ENCODE results near the gene MPG. TPM values are rescaled to one million over a fixed set of nuclear protein-coding genes. Genes with fewer than 3 reads are reported as not detected.

MPG gene
- polyA plus RNA-seq, 1 donor from 2014 or later = 70.9 TPM

DNA sequence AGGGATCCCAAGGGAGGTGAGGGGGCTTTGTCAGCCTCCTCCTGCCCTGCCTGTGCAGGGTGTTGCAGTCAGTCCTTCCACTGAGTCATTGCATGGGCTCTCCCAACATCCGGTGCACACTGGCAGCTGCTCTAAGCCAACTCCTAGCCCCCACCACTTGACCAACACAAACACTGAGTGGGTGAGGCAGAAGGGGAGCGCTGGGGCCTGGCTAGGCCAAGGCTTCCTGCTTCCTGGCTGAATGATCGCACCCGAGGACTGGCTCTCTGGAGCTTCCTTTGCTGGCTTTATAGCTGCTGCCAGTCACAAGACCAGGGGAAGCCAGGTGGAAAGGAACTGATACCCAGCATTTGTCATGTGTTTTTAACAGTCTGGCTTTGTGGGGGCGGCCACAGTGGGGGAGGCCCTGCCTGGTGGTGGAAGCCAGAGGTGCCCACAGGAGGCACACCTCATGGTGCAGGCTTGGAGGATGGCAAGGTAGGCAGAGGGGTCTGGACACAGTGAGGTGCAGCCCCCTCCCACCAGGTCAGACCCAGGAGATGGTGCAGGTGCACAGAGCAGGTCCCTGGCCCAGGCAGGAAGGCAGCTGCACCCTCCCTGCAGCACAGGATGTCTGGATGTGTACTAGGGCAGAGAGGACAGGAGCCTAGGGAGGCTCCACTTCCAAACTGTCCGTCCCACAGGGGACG lies 6.8 kb downstream of the MPG start (continued):
- TF ChIP-seq EZH2 (IDR thresholded peaks at IDR 0.05; ENCODE audit: borderline replicate concordance, insufficient read depth, low read length, poor library complexity, severe bottlenecking) = no peak
- TF ChIP-seq SMC3 (conservative IDR thresholded peaks at IDR 0.05; ENCODE audit: poor library complexity) = no peak
- TF ChIP-seq POLR2AphosphoS5 (IDR thresholded peaks at IDR 0.05) = no peak

GRCh38 chr16:85407-85782 lies 7.4 kb downstream of the MPG start:
- TF ChIP-seq, protein P1, sequence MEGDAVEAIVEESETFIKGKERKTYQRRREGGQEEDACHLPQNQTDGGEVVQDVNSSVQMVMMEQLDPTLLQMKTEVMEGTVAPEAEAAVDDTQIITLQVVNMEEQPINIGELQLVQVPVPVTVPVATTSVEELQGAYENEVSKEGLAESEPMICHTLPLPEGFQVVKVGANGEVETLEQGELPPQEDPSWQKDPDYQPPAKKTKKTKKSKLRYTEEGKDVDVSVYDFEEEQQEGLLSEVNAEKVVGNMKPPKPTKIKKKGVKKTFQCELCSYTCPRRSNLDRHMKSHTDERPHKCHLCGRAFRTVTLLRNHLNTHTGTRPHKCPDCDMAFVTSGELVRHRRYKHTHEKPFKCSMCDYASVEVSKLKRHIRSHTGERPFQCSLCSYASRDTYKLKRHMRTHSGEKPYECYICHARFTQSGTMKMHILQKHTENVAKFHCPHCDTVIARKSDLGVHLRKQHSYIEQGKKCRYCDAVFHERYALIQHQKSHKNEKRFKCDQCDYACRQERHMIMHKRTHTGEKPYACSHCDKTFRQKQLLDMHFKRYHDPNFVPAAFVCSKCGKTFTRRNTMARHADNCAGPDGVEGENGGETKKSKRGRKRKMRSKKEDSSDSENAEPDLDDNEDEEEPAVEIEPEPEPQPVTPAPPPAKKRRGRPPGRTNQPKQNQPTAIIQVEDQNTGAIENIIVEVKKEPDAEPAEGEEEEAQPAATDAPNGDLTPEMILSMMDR (IDR thresholded peaks at IDR 0.05; ENCODE audit: poor library complexity, severe bottlenecking) = no peak
- TF ChIP-seq EP300 (conservative IDR thresholded peaks at IDR 0.05; ENCODE audit: poor library complexity, severe bottlenecking) = no peak
- no peak for TF ChIP-seq TAF1 (IDR thresholded peaks at IDR 0.05; ENCODE audit: low read depth)
- no peak for TF ChIP-seq SMC3 (conservative IDR thresholded peaks at IDR 0.05; ENCODE audit: poor library complexity)
- no peak for TF ChIP-seq RAD21 (conservative IDR thresholded peaks at IDR 0.05)
- no peak for TF ChIP-seq MXI1 (conservative IDR thresholded peaks at IDR 0.05; ENCODE audit: poor library complexity, severe bottlenecking)
- TF ChIP-seq EZH2 (IDR thresholded peaks at IDR 0.05; ENCODE audit: borderline replicate concordance, insufficient read depth, low read length, poor library complexity, severe bottlenecking) = no peak
- no peak for TF ChIP-seq POLR2AphosphoS5 (IDR thresholded peaks at IDR 0.05)
- TF ChIP-seq REST (IDR thresholded peaks at IDR 0.05; ENCODE audit: borderline replicate concordance) = no peak
- H3F3A ChIP-seq (ENCODE audit: insufficient read depth, low read length, poor library complexity, severe bottlenecking) = no peaks in the 10 kb centered on the region
- H4K20me1 ChIP-seq (ENCODE audit: insufficient read depth) = no peaks in the 10 kb centered on the region
- H3K79me2 ChIP-seq (replicated peaks; ENCODE audit: insufficient read depth, low read length) = no peaks in the 10 kb centered on the region
- H3K9me2 ChIP-seq (ENCODE audit: insufficient read depth, low read length) = no peaks in the 10 kb centered on the region
- no peaks in the 10 kb centered on the region for H3K27me3 ChIP-seq (ENCODE audit: insufficient read depth, low read depth, low read length)
- peaks cover 7% of the 10 kb centered on the region for H3K36me3 ChIP-seq (ENCODE audit: insufficient read depth, low read length)
- H3K9me3 ChIP-seq (ENCODE audit: low read length) = no peaks in the 10 kb centered on the region
- H3K4me3 ChIP-seq (ENCODE audit: low read length) = no peak overlapping the region
- no peak overlapping the region for H2AFZ ChIP-seq (ENCODE audit: low read depth, low read length)
- no peak overlapping the region for H3K27ac ChIP-seq (ENCODE audit: low read length)
- H3K9ac ChIP-seq (ENCODE audit: low read length) = no peak overlapping the region
- no peak overlapping the region for H3K4me2 ChIP-seq (ENCODE audit: low read length)

DNA sequence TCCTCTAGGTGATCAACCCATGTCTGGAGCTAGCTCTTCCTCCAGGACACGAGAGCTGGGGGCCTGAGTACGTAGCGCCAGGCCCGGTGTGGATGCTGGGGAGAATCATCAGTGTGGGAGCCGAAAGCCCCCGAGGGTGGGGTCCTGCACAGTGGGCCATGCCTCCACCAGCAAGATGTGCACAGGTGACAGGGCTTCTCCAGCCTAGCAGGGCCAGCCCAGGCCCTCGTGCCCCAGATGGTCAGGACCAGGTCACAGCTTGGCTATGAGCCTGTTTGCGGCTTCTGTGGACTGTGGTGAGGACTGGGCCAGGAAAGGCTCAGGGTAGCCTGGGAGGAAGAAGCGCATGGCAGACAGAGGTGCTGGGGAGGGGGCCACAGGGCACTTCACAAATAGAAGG lies 7.8 kb downstream of the MPG start:
- no peaks in the 10 kb centered on the region for H3K27me3 ChIP-seq (ENCODE audit: insufficient read depth, low read depth, low read length)
- no peaks in the 10 kb centered on the region for H3F3A ChIP-seq (ENCODE audit: insufficient read depth, low read length, poor library complexity, severe bottlenecking)
- no peak overlapping the region for H3K9ac ChIP-seq (ENCODE audit: low read length)
- H3K4me3 ChIP-seq (ENCODE audit: low read length) = no peak overlapping the region
- no peaks in the 10 kb centered on the region for H3K9me3 ChIP-seq (ENCODE audit: low read length)
- H3K36me3 ChIP-seq (ENCODE audit: insufficient read depth, low read length) = peaks cover 7% of the 10 kb centered on the region
- H3K9me2 ChIP-seq (ENCODE audit: insufficient read depth, low read length) = no peaks in the 10 kb centered on the region
- H3K79me2 ChIP-seq (replicated peaks; ENCODE audit: insufficient read depth, low read length) = no peaks in the 10 kb centered on the region
- no peaks in the 10 kb centered on the region for H4K20me1 ChIP-seq (ENCODE audit: insufficient read depth)
- no peak overlapping the region for H2AFZ ChIP-seq (ENCODE audit: low read depth, low read length)
- H3K4me2 ChIP-seq (ENCODE audit: low read length) = no peak overlapping the region
- H3K27ac ChIP-seq (ENCODE audit: low read length) = no peak overlapping the region
- no peak for TF ChIP-seq SMC3 (conservative IDR thresholded peaks at IDR 0.05; ENCODE audit: poor library complexity)
- TF ChIP-seq MXI1 (conservative IDR thresholded peaks at IDR 0.05; ENCODE audit: poor library complexity, severe bottlenecking) = no peak
- no peak for TF ChIP-seq TAF1 (IDR thresholded peaks at IDR 0.05; ENCODE audit: low read depth)
- TF ChIP-seq RAD21 (conservative IDR thresholded peaks at IDR 0.05) = no peak
- no peak for TF ChIP-seq POLR2AphosphoS5 (IDR thresholded peaks at IDR 0.05)
- TF ChIP-seq, protein P1 (IDR thresholded peaks at IDR 0.05; ENCODE audit: poor library complexity, severe bottlenecking) = no peak
- no peak for TF ChIP-seq REST (IDR thresholded peaks at IDR 0.05; ENCODE audit: borderline replicate concordance)
- no peak for TF ChIP-seq EP300 (conservative IDR thresholded peaks at IDR 0.05; ENCODE audit: poor library complexity, severe bottlenecking)
- no peak for TF ChIP-seq EZH2 (IDR thresholded peaks at IDR 0.05; ENCODE audit: borderline replicate concordance, insufficient read depth, low read length, poor library complexity, severe bottlenecking)

All from neural cell (in vitro differentiated cells).